Measurements from ENCODE around the gene ZC3H18. TPM values are rescaled to one million over a fixed set of nuclear protein-coding genes. Genes with fewer than 3 reads are reported as not detected.

Gene ZC3H18
- 100 to 1,000 TPM; 103 TPM for total RNA-seq

DNA sequence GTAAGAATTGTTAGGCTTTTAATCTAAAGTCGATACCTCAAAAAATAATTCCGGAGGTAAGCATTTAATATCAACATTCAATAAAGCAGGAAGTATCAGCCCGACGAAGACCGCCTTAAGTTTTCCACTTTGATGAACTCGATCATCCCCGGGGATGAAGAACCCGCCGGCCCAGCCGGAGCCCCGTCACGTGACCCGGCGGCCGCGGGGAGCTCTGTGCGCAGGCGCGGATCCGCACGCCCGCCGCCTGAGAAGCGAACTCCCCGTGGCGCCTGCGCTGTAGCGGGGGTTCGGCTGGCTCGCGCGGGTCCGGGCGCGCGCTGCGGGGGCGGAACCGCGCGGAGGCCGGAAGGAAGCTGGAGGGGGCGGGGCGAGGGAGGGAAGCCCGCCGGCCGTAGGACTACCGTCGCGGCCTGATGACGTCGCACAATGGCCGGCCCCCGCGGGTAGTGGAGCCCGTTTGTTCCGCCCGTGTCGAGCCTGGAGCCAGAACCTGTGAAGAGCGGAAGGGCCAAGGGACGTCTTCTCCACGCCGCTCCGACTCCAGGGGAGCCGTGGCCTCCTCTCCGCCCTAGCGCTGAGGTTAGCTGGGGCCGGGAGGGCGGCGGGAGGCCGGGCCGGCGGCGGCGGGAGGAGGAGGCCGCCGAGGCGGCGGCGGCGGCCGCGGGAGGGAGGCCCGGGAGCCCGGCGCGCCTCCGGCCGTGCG is at the start of gene ZC3H18:
Gene ZC3H18 (plus strand): TSS at position 419 of the 706 bp plus-strand sequence. CDS start 6,721 bp downstream, outside the sequence.
- peak; percentile 71 for ATAC-seq (replicated peaks)
- H3K4me1 Mint-ChIP-seq: peaks cover 12% of the 10 kb centered on the region
- no peaks in the 10 kb centered on the region for H3K27me3 Mint-ChIP-seq
- peak within 1 kb of the TSS; percentile 84 for H3K4me3 Mint-ChIP-seq
- H3K36me3 Mint-ChIP-seq (ENCODE audit: low read depth): peaks cover 36% of the 10 kb centered on the region
- H3K27ac Mint-ChIP-seq: peak within 1 kb of the TSS; percentile 84
- no peaks in the 10 kb centered on the region for H3K9me3 Mint-ChIP-seq

- peaks cover 26% of the 10 kb centered on the region for H3K4me1 Mint-ChIP-seq
- H3K4me3 Mint-ChIP-seq: no peak overlapping the region
- H3K27me3 Mint-ChIP-seq: no peaks in the 10 kb centered on the region
- H3K36me3 Mint-ChIP-seq (ENCODE audit: low read depth): no peaks in the 10 kb centered on the region
- H3K9me3 Mint-ChIP-seq: no peaks in the 10 kb centered on the region
- H3K27ac Mint-ChIP-seq: peak overlapping the region; percentile 43
- ATAC-seq (replicated peaks): no peak
These were observed 48.5 kb upstream of the ZC3H18 start for GRCh38 chr16:88521674-88522073.

GRCh38 chr16:88522276-88522949 is 47.8 kb upstream of the ZC3H18 start:
- H3K27me3 Mint-ChIP-seq: no peaks in the 10 kb centered on the region
- H3K4me3 Mint-ChIP-seq: no peak overlapping the region
- no peak for ATAC-seq (replicated peaks)
- peaks cover 23% of the 10 kb centered on the region for H3K4me1 Mint-ChIP-seq
- H3K9me3 Mint-ChIP-seq: no peaks in the 10 kb centered on the region
- H3K27ac Mint-ChIP-seq: no peak overlapping the region
- no peaks in the 10 kb centered on the region for H3K36me3 Mint-ChIP-seq (ENCODE audit: low read depth)

DNA sequence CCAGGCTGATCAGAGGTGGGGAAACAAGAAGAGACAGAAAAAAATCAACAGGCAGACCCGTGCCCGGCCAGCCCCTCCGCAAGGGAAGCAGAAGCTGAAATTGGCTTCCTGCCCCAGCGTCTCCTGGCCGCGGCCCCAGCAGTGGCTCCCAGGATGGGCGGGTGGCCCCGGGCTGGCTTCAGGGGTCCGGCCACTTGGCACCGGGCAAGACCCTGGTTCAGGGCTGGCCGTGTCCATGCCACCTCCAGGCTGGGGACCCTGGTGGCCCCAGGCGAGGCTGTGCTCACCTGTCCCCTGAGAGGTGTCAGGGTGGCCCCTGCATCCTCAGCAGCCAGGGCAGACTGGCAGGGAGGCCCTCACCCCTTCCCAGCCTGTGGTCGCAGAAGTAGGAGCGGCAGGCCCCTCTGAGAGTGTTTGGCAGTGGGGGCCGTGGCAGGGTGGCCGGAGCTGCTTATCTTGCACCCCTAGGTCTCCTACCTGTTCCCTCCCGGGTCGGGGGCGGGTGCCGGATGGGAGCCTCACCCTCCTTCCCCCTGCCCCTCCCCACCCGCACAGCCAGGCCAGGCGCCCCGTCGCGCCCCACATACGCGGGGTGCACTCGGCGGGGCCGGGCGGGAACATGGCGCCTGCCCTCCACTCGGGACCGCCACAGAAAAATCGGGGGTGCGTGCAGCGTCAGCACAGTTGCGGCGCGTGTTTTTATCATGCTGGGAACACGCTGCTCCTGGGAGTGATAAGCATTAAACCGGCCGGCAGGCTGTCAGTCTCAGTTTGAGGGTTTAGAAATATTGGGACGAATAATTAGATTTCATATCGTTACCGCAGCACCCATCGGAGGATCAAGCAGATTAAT is 46.7 kb upstream of the ZC3H18 start:
- H3K27me3 Mint-ChIP-seq: no peaks in the 10 kb centered on the region
- H3K4me1 Mint-ChIP-seq: peaks cover 17% of the 10 kb centered on the region
- no peaks in the 10 kb centered on the region for H3K9me3 Mint-ChIP-seq
- no peak for ATAC-seq (replicated peaks)
- H3K27ac Mint-ChIP-seq: no peak overlapping the region
- no peaks in the 10 kb centered on the region for H3K36me3 Mint-ChIP-seq (ENCODE audit: low read depth)
- H3K4me3 Mint-ChIP-seq: no peak overlapping the region

- no peak for ATAC-seq (replicated peaks)
- Mint-ChIP-seq H3K9me3 (no peaks in the 10 kb centered on the region), H3K4me1 (peaks cover 10% of the 10 kb centered on the region), H3K36me3 (ENCODE audit: low read depth) (no peaks in the 10 kb centered on the region), H3K27me3 (no peaks in the 10 kb centered on the region), H3K27ac (no peak overlapping the region), H3K4me3 (no peak overlapping the region)
These were observed 45.8 kb upstream of the ZC3H18 start for GRCh38 chr16:88524274-88524972.

GRCh38 chr16:88524973-88525662 is 45.1 kb upstream of the ZC3H18 start:
- Mint-ChIP-seq H3K36me3 (ENCODE audit: low read depth) (no peaks in the 10 kb centered on the region), H3K4me3 (no peak overlapping the region)
- no peak for ATAC-seq (replicated peaks)

GRCh38 chr16:88525663-88525990 is 44.6 kb upstream of the ZC3H18 start:
- ATAC-seq (replicated peaks): no peak
- H3K9me3 Mint-ChIP-seq: no peaks in the 10 kb centered on the region
- H3K27me3 Mint-ChIP-seq: no peaks in the 10 kb centered on the region
- no peaks in the 10 kb centered on the region for H3K4me1 Mint-ChIP-seq
- no peak overlapping the region for H3K4me3 Mint-ChIP-seq
- no peak overlapping the region for H3K27ac Mint-ChIP-seq
- H3K36me3 Mint-ChIP-seq (ENCODE audit: low read depth): no peaks in the 10 kb centered on the region

More at GRCh38 chr16:88524973-88525662, 45.1 kb upstream of the ZC3H18 start:
- H3K4me1 Mint-ChIP-seq: peaks cover 3% of the 10 kb centered on the region
- no peaks in the 10 kb centered on the region for H3K9me3 Mint-ChIP-seq
- no peaks in the 10 kb centered on the region for H3K27me3 Mint-ChIP-seq
- no peak overlapping the region for H3K27ac Mint-ChIP-seq

DNA sequence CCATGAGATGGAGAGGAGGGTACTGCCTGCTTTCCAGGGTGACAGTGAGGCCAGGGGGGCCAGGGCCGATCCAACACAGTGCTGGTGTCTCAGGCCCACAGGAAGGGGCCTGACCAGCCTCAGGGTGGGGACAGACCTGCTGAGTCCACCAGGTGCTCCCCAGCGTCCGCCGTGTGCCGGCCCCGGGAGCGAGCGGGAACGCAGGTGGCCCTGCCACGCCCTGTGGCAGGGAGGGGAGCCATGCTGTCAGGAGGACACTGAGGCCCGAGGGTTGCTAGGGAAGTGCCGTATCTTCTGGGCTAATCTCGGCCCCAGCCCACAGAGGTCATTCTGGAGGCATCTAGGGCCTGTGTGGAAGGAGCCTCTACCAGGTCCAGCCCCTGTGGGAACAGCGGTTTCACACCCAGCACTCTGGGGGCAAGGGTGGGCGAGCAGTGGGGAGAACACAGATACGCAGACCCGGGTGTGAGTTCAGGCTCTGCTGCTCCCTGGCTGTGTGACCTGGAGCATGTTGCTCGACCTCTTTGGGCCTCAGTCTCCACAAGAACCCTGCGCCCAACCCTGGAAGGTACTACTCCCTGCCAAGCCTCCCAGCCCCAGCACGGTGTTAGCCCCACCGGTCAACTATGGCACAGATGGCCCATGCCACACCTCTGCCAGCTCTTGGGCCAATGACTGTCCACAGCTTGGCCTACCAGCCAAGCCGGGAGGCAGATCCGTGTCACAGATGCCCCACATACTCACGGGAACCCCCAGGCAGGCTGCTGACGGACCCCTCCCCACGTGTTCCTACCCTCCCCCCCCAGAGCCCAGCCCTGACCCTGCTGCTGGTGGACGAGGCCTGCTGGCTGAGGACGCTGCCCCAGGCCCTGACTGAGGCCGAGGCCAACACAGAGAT is 43.9 kb upstream of the ZC3H18 start:
- Mint-ChIP-seq H3K4me3 (no peak overlapping the region), H3K36me3 (ENCODE audit: low read depth) (no peaks in the 10 kb centered on the region), H3K9me3 (no peaks in the 10 kb centered on the region), H3K4me1 (no peaks in the 10 kb centered on the region), H3K27me3 (no peaks in the 10 kb centered on the region), H3K27ac (no peak overlapping the region)
- no peak for ATAC-seq (replicated peaks)

GRCh38 chr16:88526906-88527185 is 43.4 kb upstream of the ZC3H18 start:
- Mint-ChIP-seq H3K9me3 (no peaks in the 10 kb centered on the region), H3K36me3 (ENCODE audit: low read depth) (no peaks in the 10 kb centered on the region), H3K27ac (no peak overlapping the region), H3K27me3 (no peaks in the 10 kb centered on the region), H3K4me1 (no peaks in the 10 kb centered on the region), H3K4me3 (no peak overlapping the region)
- no peak for ATAC-seq (replicated peaks)

GRCh38 chr16:88527186-88527936 is 42.8 kb upstream of the ZC3H18 start:
- Mint-ChIP-seq H3K4me1 (no peaks in the 10 kb centered on the region), H3K9me3 (no peaks in the 10 kb centered on the region), H3K27me3 (no peaks in the 10 kb centered on the region), H3K27ac (no peak overlapping the region), H3K4me3 (no peak overlapping the region), H3K36me3 (ENCODE audit: low read depth) (no peaks in the 10 kb centered on the region)
- ATAC-seq (replicated peaks): peak; percentile 63

GRCh38 chr16:88527937-88528743 is 42.1 kb upstream of the ZC3H18 start:
- Mint-ChIP-seq H3K27me3 (no peaks in the 10 kb centered on the region), H3K4me1 (no peaks in the 10 kb centered on the region), H3K9me3 (no peaks in the 10 kb centered on the region), H3K4me3 (no peak overlapping the region), H3K27ac (no peak overlapping the region), H3K36me3 (ENCODE audit: low read depth) (no peaks in the 10 kb centered on the region)
- no peak for ATAC-seq (replicated peaks)

- Mint-ChIP-seq H3K36me3 (ENCODE audit: low read depth) (no peaks in the 10 kb centered on the region), H3K4me3 (no peak overlapping the region), H3K27ac (no peak overlapping the region), H3K4me1 (no peaks in the 10 kb centered on the region), H3K27me3 (no peaks in the 10 kb centered on the region), H3K9me3 (no peaks in the 10 kb centered on the region)
- ATAC-seq (replicated peaks): no peak
These were observed 41.3 kb upstream of the ZC3H18 start for GRCh38 chr16:88528902-88529318.

All from activated T-helper 17 cell treated with anti-CD3 and anti-CD28 coated beads, Interleukin-2, amount 50 U/mL, for 72 hours (primary cell).